Measurements from ENCODE around the gene PCK2. TPM values are rescaled to one million over a fixed set of nuclear protein-coding genes. Genes with fewer than 3 reads are reported as not detected.

PCK2 gene
- total and polyA plus RNA-seq, 2 of the 13 experiments (the other 11 are each of a cell fraction or from before 2014, with no cell fraction given), result 129 to 272 TPM

GRCh38 chr14:24146453-24146977 lies 52.4 kb downstream of the PCK2 start, which contains the start of gene PSME2 (continued):
- TF ChIP-seq RAD21 (CRISPR knock-in tag; IDR thresholded peaks at IDR 0.05) (peak; percentile 51; the same call in 1 of the 2 replicates), SIN3A (IDR thresholded peaks at IDR 0.05; ENCODE audit: borderline replicate concordance, low read depth, low read length) (peak; percentile 88; the same call in 1 of the 2 replicates), FOXP4 (CRISPR knock-in tag; IDR thresholded peaks at IDR 0.05) (peak; percentile 51; the same call in 1 of the 2 replicates), SNAI1 (CRISPR knock-in tag; IDR thresholded peaks at IDR 0.05; ENCODE audit: borderline replicate concordance) (peak; percentile 93), ZSCAN31 (CRISPR knock-in tag; IDR thresholded peaks at IDR 0.05; ENCODE audit: low read depth) (no peak), NFRKB (IDR thresholded peaks at IDR 0.05) (no peak), MTF1 (CRISPR knock-in tag; IDR thresholded peaks at IDR 0.05) (no peak), ZNF7 (CRISPR knock-in tag; IDR thresholded peaks at IDR 0.05) (no peak), MTF2 (CRISPR knock-in tag; IDR thresholded peaks at IDR 0.05; ENCODE audit: borderline replicate concordance) (no peak), PAX8 (CRISPR knock-in tag; IDR thresholded peaks at IDR 0.05; ENCODE audit: borderline replicate concordance) (no peak; the same call in 1 of the 2 replicates), ZNF672 (CRISPR knock-in tag; IDR thresholded peaks at IDR 0.05) (no peak), ZBTB20 (CRISPR knock-in tag; IDR thresholded peaks at IDR 0.05; ENCODE audit: borderline replicate concordance, low read depth) (peak; percentile 65; the same call in 1 of the 2 replicates), ZNF784 (CRISPR knock-in tag; IDR thresholded peaks at IDR 0.05; ENCODE audit: borderline replicate concordance) (peak; percentile 24; the same call in 1 of the 2 replicates), ZNF337 (CRISPR knock-in tag; IDR thresholded peaks at IDR 0.05; ENCODE audit: borderline replicate concordance, low read depth) (peak; percentile 54; the same call in 1 of the 2 replicates), ZNF530 (CRISPR knock-in tag; IDR thresholded peaks at IDR 0.05; ENCODE audit: low read depth) (no peak), RARA (CRISPR knock-in tag; IDR thresholded peaks at IDR 0.05) (peak; percentile 74), NCOA1 (CRISPR knock-in tag; IDR thresholded peaks at IDR 0.05) (no peak), NR2C2 (CRISPR knock-in tag; IDR thresholded peaks at IDR 0.05; ENCODE audit: borderline replicate concordance) (no peak), CEBPZ (IDR thresholded peaks at IDR 0.05; ENCODE audit: low read length) (no peak), ZNF569 (CRISPR knock-in tag; IDR thresholded peaks at IDR 0.05; ENCODE audit: borderline replicate concordance) (no peak), POLR2AphosphoS5 (IDR thresholded peaks at IDR 0.05; ENCODE audit: low read depth, low read length) (peak; percentile 97), ZNF777 (CRISPR knock-in tag; IDR thresholded peaks at IDR 0.05) (no peak)
